Lower leg skin (tissue), 3 donors: Measurements from ENCODE around the gene PNPLA6.

ENCODE experiments used
- CTCF ChIP-seq, 3 donors: fragments of 450-650 bp; IDR thresholded peaks; one replicate each; pipeline ENCODE4 v1.5.1; 2016; ENCODE audit warnings: antibody characterized with exemption in 3 of 3, mild to moderate bottlenecking in 3 of 3, moderate library complexity in 2 of 3
- POLR2A ChIP-seq, 2 donors: fragments of 450-650 bp; IDR thresholded peaks; one replicate each; pipeline ENCODE4 v1.6.1; 2016 to 2017; ENCODE audit warnings: antibody characterized with exemption in 2 of 2, mild to moderate bottlenecking in 1 of 2, moderate library complexity in 1 of 2

GRCh38 chr19:7500811-7501450 is 34.6 kb upstream of the PNPLA6 start:
- TF ChIP-seq CTCF (IDR thresholded peaks at IDR 0.05): no peak
- TF ChIP-seq POLR2A (IDR thresholded peaks at IDR 0.05): no peak
